Mucosa of descending colon (tissue), 3 donors: ENCODE data around the gene CFAP20DC. TPM values are rescaled to one million over a fixed set of nuclear protein-coding genes. Genes with fewer than 3 reads are reported as not detected.

ENCODE experiments used
- ATAC-seq: fragments of 200-7000 bp; cut with Tn5 transposase; one replicate; pipeline ENCODE4 v1.9.1; 2020; ENCODE audit warnings: mild to moderate bottlenecking, moderate library complexity
- DNase-seq, 3 donors: peaks; one replicate each; pipeline ENCODE4 v3.0.0-alpha.2; 2020
- H3K36me3 ChIP-seq: fragments of 200-600 bp; one replicate; pipeline ENCODE4 v1.8.0; 2021; ENCODE audit warnings: low read depth, mild to moderate bottlenecking
- H3K4me1 ChIP-seq: fragments of 200-600 bp; one replicate; pipeline ENCODE4 v1.8.0; 2021; ENCODE audit warnings: low read depth, mild to moderate bottlenecking
- H3K4me3 ChIP-seq: fragments of 200-600 bp; one replicate; pipeline ENCODE4 v1.8.0; 2021; ENCODE audit warnings: mild to moderate bottlenecking
- H3K9me3 ChIP-seq: fragments of 200-600 bp; one replicate; pipeline ENCODE4 v1.8.0; 2021; ENCODE audit warnings: mild to moderate bottlenecking
- CTCF ChIP-seq: fragments of 200-600 bp; IDR thresholded peaks from one replicate; pipeline ENCODE4 v1.8.0; 2022; ENCODE audit warnings: antibody characterized with exemption, mild to moderate bottlenecking
- intact Hi-C, 2 donors: fragments of 100-400 bp; cut with DNase I in 1 of 2; cut with micrococcal nuclease in 1 of 2; formaldehyde crosslinking; loops; one replicate each; pipeline versions ENCODE4 v1.11.0 to v1.11.1; 2022; cut with DNase I, micrococcal nuclease
- total RNA-seq, 3 donors: library from RNA; stranded (reverse); fragmentation: NEBNext Ultra II Directional in 2 of 3; extraction: Animal tissue kit (Norgen Biotek cat#: 25700) in 2 of 3; gene quantifications; one replicate each; pipeline versions ENCODE4 v1.2.1 to v1.2.4, GENCODE V29; 2021 to 2023
- donor health status: DM: no; HTN: no; CAD: no; lungs with moderate emphysema.
- donor health status: DM: no; HTN: no; CAD: no.
- donor health status: DM: no; HTN: yes; CAD: no.

The CFAP20DC gene
- total RNA-seq, 3 donors from 2014 or later = 0.49 to 1.0 (median 0.57) TPM

GRCh38 chr3:58742239-58742638, 307.6 kb downstream of the CFAP20DC start:
- DNase-seq (peak in 2 of 3 donors; percentile 32 to 41), ATAC-seq (peak; percentile 94)
- intact Hi-C loops = no loop called here
- Histone ChIP-seq H3K36me3 (no peaks in the 10 kb centered on the region), H3K4me3 (no peak overlapping the region), H3K9me3 (no peaks in the 10 kb centered on the region), H3K4me1 (peaks cover 4% of the 10 kb centered on the region)
- TF ChIP-seq CTCF = no peak

GRCh38 chr3:58737644-58738043, 312.2 kb downstream of the CFAP20DC start:
- Histone ChIP-seq H3K36me3 (no peaks in the 10 kb centered on the region), H3K4me3 (no peak overlapping the region), H3K4me1 (peaks cover 4% of the 10 kb centered on the region), H3K9me3 (no peaks in the 10 kb centered on the region)
- DNase-seq (no peak), ATAC-seq (no peak)
- intact Hi-C loops = no loop called here
- TF ChIP-seq CTCF = no peak

- no peak for TF ChIP-seq CTCF
- Histone ChIP-seq H3K36me3 (no peaks in the 10 kb centered on the region), H3K9me3 (no peaks in the 10 kb centered on the region), H3K4me1 (no peaks in the 10 kb centered on the region), H3K4me3 (no peak overlapping the region)
- DNase-seq (no peak), ATAC-seq (no peak)
- intact Hi-C loops = no loop called here
These were observed 318.2 kb downstream of the CFAP20DC start for GRCh38 chr3:58731673-58732072.

GRCh38 chr3:58728723-58729122, 321.1 kb downstream of the CFAP20DC start:
- H3K4me1 ChIP-seq = no peaks in the 10 kb centered on the region
- no peaks in the 10 kb centered on the region for H3K9me3 ChIP-seq
- H3K36me3 ChIP-seq = no peaks in the 10 kb centered on the region
- no peak for ATAC-seq
- no peak for TF ChIP-seq CTCF
- no peak overlapping the region for H3K4me3 ChIP-seq
- intact Hi-C loops = no loop called here
- no peak for DNase-seq

- TF ChIP-seq CTCF = no peak
- Histone ChIP-seq H3K9me3 (no peaks in the 10 kb centered on the region), H3K4me1 (no peaks in the 10 kb centered on the region), H3K36me3 (no peaks in the 10 kb centered on the region), H3K4me3 (no peak overlapping the region)
- ATAC-seq (no peak), DNase-seq (no peak)
- intact Hi-C loops = no loop called here
These were observed 324.4 kb downstream of the CFAP20DC start for GRCh38 chr3:58725326-58725853.

- TF ChIP-seq CTCF = no peak
These were observed 325.5 kb downstream of the CFAP20DC start for GRCh38 chr3:58724336-58724735.

More at GRCh38 chr3:58724336-58724735, 325.5 kb downstream of the CFAP20DC start:
- Histone ChIP-seq H3K4me3 (no peak overlapping the region), H3K4me1 (no peaks in the 10 kb centered on the region), H3K9me3 (no peaks in the 10 kb centered on the region), H3K36me3 (no peaks in the 10 kb centered on the region)
- no peak for DNase-seq
- ATAC-seq = no peak
- intact Hi-C loops = no loop called here
